ENCODE measurements around the gene HTR3E. TPM values are rescaled to one million over a fixed set of nuclear protein-coding genes. Genes with fewer than 3 reads are reported as not detected.

The HTR3E gene
- total and polyA plus RNA-seq, 2 of the 13 experiments (the other 11 are each of a cell fraction or from before 2014, with no cell fraction given) = not detected

DNA sequence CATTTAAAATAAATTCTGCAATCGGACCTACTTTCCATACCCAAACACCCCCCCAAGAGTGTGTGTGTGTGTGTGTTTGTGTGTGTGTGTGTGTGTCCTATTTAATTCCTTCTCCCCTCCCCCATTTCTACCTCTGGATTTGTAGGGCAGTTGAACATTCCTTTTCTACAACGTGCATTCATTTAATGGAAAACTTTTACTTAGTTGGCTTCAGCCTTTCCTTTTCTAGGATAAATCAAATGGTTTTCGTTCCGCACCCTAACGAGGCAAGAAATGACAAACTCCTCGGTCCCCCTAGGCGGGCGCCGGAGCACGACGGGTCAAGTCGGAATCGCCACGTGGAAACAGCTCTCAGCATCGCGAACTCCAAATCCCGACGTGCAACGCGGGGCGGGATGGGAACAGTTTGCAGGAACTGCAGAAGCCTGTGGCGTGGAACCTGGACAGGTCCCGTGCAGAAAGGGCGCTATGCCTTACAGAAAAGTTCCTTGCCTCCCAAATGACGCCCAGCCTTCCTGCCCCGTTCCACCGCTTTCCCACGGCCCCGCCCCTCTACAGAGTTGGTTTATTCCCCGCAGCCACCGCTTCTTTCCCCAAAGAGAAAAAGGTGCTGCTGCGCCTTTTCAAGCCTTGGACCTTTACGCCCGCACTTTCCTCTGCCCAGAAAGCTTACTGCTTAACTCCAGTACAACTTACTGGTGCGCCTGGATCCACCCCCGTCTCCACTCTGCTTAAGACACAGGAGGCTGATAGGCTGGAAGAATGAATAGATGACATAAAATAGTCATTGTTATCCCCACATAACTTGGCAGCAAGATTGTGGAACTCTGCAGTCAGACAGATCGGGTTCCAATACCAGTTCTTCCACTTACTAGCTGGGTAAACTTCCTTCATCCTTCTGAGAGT is 37.2 kb downstream of the HTR3E start (continued):
- TF ChIP-seq, protein P1, sequence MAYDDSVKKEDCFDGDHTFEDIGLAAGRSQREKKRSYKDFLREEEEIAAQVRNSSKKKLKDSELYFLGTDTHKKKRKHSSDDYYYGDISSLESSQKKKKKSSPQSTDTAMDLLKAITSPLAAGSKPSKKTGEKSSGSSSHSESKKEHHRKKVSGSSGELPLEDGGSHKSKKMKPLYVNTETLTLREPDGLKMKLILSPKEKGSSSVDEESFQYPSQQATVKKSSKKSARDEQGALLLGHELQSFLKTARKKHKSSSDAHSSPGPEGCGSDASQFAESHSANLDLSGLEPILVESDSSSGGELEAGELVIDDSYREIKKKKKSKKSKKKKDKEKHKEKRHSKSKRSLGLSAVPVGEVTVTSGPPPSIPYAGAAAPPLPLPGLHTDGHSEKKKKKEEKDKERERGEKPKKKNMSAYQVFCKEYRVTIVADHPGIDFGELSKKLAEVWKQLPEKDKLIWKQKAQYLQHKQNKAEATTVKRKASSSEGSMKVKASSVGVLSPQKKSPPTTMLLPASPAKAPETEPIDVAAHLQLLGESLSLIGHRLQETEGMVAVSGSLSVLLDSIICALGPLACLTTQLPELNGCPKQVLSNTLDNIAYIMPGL (CRISPR knock-in tag; IDR thresholded peaks at IDR 0.05; ENCODE audit: borderline replicate concordance in 1 of 2, low read depth in 1 of 2) = peak in 1 of 2 experiments; percentile 47; a peak in 1 of 4 replicates
- TF ChIP-seq, protein P2, sequence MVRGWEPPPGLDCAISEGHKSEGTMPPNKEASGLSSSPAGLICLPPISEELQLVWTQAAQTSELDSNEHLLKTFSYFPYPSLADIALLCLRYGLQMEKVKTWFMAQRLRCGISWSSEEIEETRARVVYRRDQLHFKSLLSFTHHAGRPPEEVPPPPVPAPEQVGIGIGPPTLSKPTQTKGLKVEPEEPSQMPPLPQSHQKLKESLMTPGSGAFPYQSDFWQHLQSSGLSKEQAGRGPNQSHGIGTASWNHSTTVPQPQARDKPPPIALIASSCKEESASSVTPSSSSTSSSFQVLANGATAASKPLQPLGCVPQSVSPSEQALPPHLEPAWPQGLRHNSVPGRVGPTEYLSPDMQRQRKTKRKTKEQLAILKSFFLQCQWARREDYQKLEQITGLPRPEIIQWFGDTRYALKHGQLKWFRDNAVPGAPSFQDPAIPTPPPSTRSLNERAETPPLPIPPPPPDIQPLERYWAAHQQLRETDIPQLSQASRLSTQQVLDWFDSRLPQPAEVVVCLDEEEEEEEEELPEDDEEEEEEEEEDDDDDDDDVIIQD (CRISPR knock-in tag; IDR thresholded peaks at IDR 0.05; ENCODE audit: low read depth) = no peak
- TF ChIP-seq, protein P3, sequence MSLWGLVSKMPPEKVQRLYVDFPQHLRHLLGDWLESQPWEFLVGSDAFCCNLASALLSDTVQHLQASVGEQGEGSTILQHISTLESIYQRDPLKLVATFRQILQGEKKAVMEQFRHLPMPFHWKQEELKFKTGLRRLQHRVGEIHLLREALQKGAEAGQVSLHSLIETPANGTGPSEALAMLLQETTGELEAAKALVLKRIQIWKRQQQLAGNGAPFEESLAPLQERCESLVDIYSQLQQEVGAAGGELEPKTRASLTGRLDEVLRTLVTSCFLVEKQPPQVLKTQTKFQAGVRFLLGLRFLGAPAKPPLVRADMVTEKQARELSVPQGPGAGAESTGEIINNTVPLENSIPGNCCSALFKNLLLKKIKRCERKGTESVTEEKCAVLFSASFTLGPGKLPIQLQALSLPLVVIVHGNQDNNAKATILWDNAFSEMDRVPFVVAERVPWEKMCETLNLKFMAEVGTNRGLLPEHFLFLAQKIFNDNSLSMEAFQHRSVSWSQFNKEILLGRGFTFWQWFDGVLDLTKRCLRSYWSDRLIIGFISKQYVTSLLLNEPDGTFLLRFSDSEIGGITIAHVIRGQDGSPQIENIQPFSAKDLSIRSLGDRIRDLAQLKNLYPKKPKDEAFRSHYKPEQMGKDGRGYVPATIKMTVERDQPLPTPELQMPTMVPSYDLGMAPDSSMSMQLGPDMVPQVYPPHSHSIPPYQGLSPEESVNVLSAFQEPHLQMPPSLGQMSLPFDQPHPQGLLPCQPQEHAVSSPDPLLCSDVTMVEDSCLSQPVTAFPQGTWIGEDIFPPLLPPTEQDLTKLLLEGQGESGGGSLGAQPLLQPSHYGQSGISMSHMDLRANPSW (CRISPR knock-in tag; IDR thresholded peaks at IDR 0.05; ENCODE audit: borderline replicate concordance) = no peak
- peak; percentile 94 for TF ChIP-seq BORCS8-MEF2B (CRISPR knock-in tag; IDR thresholded peaks at IDR 0.05)
- peak; percentile 98 for TF ChIP-seq NFKB2 (CRISPR knock-in tag; IDR thresholded peaks at IDR 0.05; ENCODE audit: borderline replicate concordance)
- TF ChIP-seq, protein P4, sequence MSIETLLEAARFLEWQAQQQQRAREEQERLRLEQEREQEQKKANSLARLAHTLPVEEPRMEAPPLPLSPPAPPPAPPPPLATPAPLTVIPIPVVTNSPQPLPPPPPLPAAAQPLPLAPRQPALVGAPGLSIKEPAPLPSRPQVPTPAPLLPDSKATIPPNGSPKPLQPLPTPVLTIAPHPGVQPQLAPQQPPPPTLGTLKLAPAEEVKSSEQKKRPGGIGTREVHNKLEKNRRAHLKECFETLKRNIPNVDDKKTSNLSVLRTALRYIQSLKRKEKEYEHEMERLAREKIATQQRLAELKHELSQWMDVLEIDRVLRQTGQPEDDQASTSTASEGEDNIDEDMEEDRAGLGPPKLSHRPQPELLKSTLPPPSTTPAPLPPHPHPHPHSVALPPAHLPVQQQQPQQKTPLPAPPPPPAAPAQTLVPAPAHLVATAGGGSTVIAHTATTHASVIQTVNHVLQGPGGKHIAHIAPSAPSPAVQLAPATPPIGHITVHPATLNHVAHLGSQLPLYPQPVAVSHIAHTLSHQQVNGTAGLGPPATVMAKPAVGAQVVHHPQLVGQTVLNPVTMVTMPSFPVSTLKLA (IDR thresholded peaks at IDR 0.05) = peak; percentile 53; the same call in 1 of the 2 replicates
- no peak for TF ChIP-seq XRCC5 (optimal IDR thresholded peaks at IDR 0.05; ENCODE audit: low read length)
- TF ChIP-seq ZNF354B (CRISPR knock-in tag; IDR thresholded peaks at IDR 0.05) = 0 out of 2 replicates have a peak, but pooled peaks have one; percentile 31
- peak; percentile 97 for TF ChIP-seq THAP11 (CRISPR knock-in tag; IDR thresholded peaks at IDR 0.05)
- no peak for TF ChIP-seq FOSL1 (CRISPR knock-in tag; IDR thresholded peaks at IDR 0.05; ENCODE audit: borderline replicate concordance)
- TF ChIP-seq RAD51 (IDR thresholded peaks at IDR 0.05; ENCODE audit: borderline replicate concordance) = no peak
- TF ChIP-seq, protein P5, sequence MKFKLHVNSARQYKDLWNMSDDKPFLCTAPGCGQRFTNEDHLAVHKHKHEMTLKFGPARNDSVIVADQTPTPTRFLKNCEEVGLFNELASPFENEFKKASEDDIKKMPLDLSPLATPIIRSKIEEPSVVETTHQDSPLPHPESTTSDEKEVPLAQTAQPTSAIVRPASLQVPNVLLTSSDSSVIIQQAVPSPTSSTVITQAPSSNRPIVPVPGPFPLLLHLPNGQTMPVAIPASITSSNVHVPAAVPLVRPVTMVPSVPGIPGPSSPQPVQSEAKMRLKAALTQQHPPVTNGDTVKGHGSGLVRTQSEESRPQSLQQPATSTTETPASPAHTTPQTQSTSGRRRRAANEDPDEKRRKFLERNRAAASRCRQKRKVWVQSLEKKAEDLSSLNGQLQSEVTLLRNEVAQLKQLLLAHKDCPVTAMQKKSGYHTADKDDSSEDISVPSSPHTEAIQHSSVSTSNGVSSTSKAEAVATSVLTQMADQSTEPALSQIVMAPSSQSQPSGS (CRISPR knock-in tag; IDR thresholded peaks at IDR 0.05) = no peak
- no peak for TF ChIP-seq HNRNPL (IDR thresholded peaks at IDR 0.05; ENCODE audit: low read depth, low read length)
- no peak for TF ChIP-seq HMG20B (CRISPR knock-in tag; conservative IDR thresholded peaks at IDR 0.05)
- TF ChIP-seq ZBTB7B (CRISPR knock-in tag; IDR thresholded peaks at IDR 0.05) = peak; percentile 51
- TF ChIP-seq ZNF468 (CRISPR knock-in tag; IDR thresholded peaks at IDR 0.05) = no peak
- TF ChIP-seq TBX2 (CRISPR knock-in tag; IDR thresholded peaks at IDR 0.05; ENCODE audit: borderline replicate concordance) = peak; percentile 58
- TF ChIP-seq, protein P6, sequence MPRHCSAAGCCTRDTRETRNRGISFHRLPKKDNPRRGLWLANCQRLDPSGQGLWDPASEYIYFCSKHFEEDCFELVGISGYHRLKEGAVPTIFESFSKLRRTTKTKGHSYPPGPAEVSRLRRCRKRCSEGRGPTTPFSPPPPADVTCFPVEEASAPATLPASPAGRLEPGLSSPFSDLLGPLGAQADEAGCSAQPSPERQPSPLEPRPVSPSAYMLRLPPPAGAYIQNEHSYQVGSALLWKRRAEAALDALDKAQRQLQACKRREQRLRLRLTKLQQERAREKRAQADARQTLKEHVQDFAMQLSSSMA (CRISPR knock-in tag; IDR thresholded peaks at IDR 0.05) = peak; percentile 55; the same call in 1 of the 2 replicates
- TF ChIP-seq SIN3B (IDR thresholded peaks at IDR 0.05; ENCODE audit: low read length) = no peak

Measured in HepG2 (cell line).